Stimulated activated CD8-positive, alpha-beta memory T cell treated with anti-CD3 and anti-CD28 coated beads, Interleukin-2, amount 100 ng/mL, for 48 hours (primary cell): ENCODE results near the gene GREB1L.

Experiments
- DNase-seq, 2 donors: peaks; one replicate each; pipeline ENCODE4 v3.0.0-alpha.2; 2020; ENCODE audit warnings: low read depth in 2 of 2

Gene GREB1L

GRCh38 chr18:21484851-21485636 is 243.0 kb downstream of the GREB1L start:
- DNase-seq = no peak

GRCh38 chr18:21486905-21487437 is 244.9 kb downstream of the GREB1L start:
- no peak for DNase-seq

DNA sequence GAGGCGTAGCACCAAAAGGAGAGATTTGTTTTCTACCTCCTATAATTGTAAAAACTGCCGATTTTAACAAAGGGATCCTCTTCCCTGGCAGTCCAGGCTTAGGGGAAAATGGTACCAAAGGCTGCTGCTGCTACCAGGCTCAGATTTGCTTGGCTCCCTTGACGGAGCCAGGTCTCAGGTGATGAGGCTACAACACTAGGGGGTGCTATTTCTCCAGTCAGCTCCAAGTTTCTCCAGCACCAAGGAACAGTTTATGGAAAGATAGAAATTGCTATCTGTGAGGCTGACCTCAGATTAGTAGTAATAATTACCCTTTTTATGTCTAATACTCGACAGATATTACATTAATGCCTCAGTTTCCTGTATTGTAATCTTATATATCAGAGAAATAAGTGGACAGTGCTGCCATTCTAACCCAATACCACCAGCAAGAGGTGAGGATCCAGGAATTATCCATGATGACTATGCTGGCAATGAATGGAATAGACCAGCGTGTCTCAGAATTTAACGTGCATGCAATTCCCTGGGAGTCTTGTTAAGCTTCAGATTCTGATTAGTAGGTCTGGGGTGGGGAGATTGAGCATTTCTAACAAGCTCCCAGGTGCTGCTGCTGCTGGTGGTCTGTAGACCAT is 247.2 kb downstream of the GREB1L start:
- DNase-seq = no peak

- no peak for DNase-seq
Observed at GRCh38 chr18:21489919-21490495, 248.0 kb downstream of the GREB1L start.

GRCh38 chr18:21490748-21491147 is 248.7 kb downstream of the GREB1L start:
- no peak for DNase-seq

GRCh38 chr18:21496277-21496835 is 254.3 kb downstream of the GREB1L start:
- DNase-seq = no peak

GRCh38 chr18:21499997-21500396 is 258.0 kb downstream of the GREB1L start:
- DNase-seq = no peak

DNA sequence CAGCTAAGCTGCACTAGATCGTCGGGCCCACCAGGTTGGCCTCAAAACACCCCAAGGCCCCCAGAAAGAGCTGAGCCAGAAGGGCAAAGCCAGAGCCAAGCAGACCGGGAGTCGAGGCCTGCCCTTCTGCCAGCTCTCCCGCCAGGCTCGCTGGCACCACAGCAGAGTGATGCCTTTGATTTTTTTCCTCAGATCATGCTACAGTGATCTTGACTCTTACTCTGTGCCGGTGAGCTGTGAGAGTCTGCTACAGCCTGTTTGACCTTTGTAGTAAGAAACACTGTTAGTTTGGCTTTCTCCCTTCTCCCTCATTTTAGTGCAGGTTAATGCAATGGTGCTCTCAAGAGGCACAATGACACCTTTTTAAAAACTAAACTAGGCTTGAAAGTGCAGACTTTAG is 260.6 kb downstream of the GREB1L start:
- no peak for DNase-seq

GRCh38 chr18:21507913-21508701 is 266.1 kb downstream of the GREB1L start:
- DNase-seq = no peak

GRCh38 chr18:21509062-21509461 is 267.0 kb downstream of the GREB1L start:
- no peak for DNase-seq

DNA sequence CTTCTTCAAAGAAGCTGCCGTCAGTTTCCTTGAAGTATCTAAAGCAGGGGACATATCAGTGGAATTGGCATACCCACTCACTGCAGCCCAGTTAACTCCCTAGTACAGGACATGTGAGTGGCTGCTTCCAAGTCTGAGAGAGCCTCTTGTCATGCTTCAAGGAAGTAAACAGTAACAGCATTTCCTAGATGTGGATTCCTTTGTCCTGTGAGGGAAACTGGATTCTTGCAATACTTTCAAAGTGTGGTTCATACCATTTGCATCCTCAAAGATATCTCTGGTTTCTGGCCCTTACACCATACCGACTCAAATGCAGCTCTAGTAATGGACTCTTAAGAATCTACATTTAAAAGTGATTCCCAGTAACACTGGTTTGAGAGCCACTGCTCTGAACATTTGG is 271.3 kb downstream of the GREB1L start:
- no peak for DNase-seq

GRCh38 chr18:21513741-21514140 is 271.7 kb downstream of the GREB1L start:
- no peak for DNase-seq

DNA sequence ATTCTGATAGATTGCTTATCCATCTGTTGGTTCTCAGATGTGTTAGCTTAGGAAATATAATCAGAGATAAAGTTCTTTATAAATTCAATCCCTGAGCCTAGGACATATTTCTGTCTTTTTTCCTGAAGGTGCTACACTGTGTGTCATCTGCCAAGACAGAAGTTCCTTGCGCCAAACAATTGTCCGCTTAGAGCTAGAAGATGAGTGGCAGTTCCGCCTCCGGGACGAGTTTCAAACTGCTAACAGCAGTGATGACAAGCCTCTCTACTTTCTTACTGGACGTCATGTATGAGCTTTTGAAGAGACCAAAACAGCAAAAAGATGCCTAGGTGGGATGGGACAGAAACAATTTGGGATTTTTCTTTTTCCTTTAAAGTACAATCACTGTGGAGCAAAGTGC is 280.5 kb downstream of the GREB1L start:
- DNase-seq = no peak

- DNase-seq = no peak
Observed at GRCh38 chr18:21525916-21526315, 283.9 kb downstream of the GREB1L start.

GRCh38 chr18:21526463-21526862 is 284.4 kb downstream of the GREB1L start:
- DNase-seq = no peak

DNA sequence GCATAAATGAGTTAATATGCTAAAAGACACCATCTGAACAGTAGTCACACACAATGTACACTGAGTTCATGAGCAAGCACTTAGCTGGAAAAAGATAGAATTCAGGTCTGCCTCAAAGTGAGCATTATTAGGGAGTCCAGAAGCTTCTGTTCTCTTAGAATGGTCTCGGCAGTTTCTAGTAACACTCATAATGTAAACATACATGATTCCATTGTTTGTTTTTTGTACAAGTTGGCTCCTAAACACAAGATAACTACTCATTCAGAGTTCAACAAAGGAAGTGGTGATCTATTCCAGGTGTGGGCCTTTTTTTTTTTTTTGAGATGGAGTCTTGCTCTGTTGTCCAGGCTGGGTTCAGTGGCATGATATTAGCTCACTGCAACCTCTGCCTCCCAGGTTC is 292.3 kb downstream of the GREB1L start:
- DNase-seq = no peak

- no peak for DNase-seq
Observed at GRCh38 chr18:21538230-21538629, 296.2 kb downstream of the GREB1L start.

DNA sequence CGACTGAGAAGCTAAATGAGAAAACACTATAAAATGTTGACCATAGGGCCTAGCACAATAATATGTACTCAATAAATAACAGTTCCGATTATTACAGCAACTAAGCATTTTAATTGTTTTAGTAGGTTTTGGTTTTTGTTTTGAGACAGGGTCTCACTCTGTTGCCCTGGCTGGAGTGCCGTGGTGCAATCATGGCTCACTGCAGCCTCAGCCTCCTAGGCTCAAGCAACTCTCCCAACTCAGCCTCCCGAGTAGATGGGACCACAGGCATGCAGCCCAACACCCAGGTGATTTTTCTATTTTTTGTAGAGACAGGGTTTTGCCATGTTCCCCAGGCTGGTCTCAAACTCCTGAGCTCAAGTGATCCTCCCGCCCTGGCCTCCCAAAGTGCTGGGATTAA is 304.4 kb downstream of the GREB1L start:
- DNase-seq = no peak

- DNase-seq = no peak
Observed at GRCh38 chr18:21548647-21549046, 306.6 kb downstream of the GREB1L start.

- no peak for DNase-seq
Observed at GRCh38 chr18:21550510-21550970, 308.5 kb downstream of the GREB1L start.

DNA sequence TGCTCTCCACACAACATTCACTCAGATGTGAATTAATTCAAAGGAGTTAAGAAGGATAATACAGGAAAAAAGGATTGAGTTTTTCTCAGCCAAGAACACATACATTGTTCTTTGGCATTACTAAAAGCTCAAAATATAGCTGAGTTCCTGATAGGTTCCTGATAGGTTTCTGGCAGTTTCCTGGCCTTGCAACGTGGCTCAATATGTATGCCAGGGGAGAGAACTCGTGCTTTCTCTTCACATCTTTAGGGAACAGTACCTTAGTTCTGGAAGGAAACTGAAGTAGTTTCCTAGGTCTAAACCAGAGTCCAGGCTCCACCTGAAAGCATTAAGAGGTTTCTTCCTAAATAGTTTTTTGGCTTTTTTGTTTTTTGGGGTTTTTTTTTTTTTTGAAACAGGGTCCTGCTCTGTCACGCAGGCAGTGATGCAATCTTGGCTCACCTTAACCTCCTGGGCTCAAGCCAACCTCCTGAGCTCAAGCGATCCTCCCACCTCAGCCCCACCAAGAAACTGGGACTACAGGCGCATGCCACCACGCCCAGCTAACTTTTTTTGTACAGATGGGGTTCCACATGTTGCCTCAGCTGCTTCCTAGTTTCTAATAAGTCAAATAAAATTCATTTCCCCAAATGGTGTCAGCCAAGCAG is 315.7 kb downstream of the GREB1L start:
- no peak for DNase-seq
